Neutrophil (primary cell): ENCODE results near the gene RGPD4.
"Not testable (repeated sequence)": the region's sequence is repeated elsewhere in the genome, so short reads cannot be mapped to it uniquely, and the experiment has no call there.

Experiments used
- H3K27ac ChIP-seq: fragments of 200-600 bp; sonication (generic); 2 replicates; pipeline ENCODE4 v1.5.1; 2016; ENCODE audit warnings: mild to moderate bottlenecking, moderate library complexity
- H3K27me3 ChIP-seq: fragments of 200-600 bp; sonication (generic); 2 replicates; pipeline ENCODE4 v1.6.0; 2016; ENCODE audit warnings: mild to moderate bottlenecking
- H3K36me3 ChIP-seq: fragments of 200-600 bp; sonication (generic); 2 replicates; pipeline ENCODE4 v1.5.1; 2017
- H3K4me1 ChIP-seq, 2 experiments: fragments of 200-600 bp in 1 of 2; sonication (generic) in 1 of 2; 1 replicate in 1 of 2; 2 replicates in 1 of 2; pipeline versions ENCODE4 v1.5.1 to v1.6.1; 2013 to 2016; ENCODE audit warnings: low read depth in 1 of 2, low read length in 1 of 2, mild to moderate bottlenecking in 1 of 2, moderate library complexity in 1 of 2; ENCODE audit not compliant: control insufficient read depth in 1 of 2, insufficient read depth in 1 of 2
- H3K4me3 ChIP-seq, 2 experiments: fragments of 200-600 bp in 1 of 2; sonication (generic) in 1 of 2; 1 replicate in 1 of 2; 2 replicates in 1 of 2; pipeline ENCODE4 v1.5.1; 2013 to 2016; ENCODE audit warnings: low read depth in 1 of 2, low read length in 1 of 2, mild to moderate bottlenecking in 1 of 2, moderate library complexity in 1 of 2
- H3K9me3 ChIP-seq: fragments of 200-600 bp; sonication (generic); 2 replicates; pipeline ENCODE4 v1.5.1; 2016
- TF ChIP-seq, protein P1 (sequence below): fragments of 200-600 bp; sonication (generic); IDR thresholded peaks from 2 replicates; pipeline ENCODE4 v1.5.1; 2016; ENCODE audit warnings: antibody characterized with exemption

Gene RGPD4

DNA sequence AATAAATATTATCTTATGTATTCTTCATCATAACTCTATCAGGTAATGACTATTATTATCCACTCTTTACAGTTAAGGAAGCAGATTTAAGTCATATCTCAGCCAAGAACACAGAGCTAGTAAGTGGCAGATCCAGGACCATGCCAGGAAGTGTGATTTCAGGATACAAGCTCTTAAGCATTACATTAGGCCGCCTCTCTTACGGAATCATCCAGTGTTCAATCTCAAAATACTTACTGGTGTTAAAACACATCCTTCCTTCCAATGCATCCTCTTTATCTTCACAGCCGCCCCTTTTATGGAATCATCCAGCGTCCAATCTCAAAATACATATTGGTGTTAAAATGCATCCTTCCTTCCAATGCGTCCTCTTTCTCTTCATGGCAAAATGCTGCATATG is 14.7 kb upstream of the RGPD4 start:
- Histone ChIP-seq H3K27ac (no peak overlapping the region), H3K9me3 (no peaks in the 10 kb centered on the region), H3K4me3 (no peak overlapping the region), H3K4me1 (peaks cover 0 to 11% of the 10 kb centered on the region in 2 experiments), H3K36me3 (no peaks in the 10 kb centered on the region), H3K27me3 (no peaks in the 10 kb centered on the region)
- TF ChIP-seq, protein P1, sequence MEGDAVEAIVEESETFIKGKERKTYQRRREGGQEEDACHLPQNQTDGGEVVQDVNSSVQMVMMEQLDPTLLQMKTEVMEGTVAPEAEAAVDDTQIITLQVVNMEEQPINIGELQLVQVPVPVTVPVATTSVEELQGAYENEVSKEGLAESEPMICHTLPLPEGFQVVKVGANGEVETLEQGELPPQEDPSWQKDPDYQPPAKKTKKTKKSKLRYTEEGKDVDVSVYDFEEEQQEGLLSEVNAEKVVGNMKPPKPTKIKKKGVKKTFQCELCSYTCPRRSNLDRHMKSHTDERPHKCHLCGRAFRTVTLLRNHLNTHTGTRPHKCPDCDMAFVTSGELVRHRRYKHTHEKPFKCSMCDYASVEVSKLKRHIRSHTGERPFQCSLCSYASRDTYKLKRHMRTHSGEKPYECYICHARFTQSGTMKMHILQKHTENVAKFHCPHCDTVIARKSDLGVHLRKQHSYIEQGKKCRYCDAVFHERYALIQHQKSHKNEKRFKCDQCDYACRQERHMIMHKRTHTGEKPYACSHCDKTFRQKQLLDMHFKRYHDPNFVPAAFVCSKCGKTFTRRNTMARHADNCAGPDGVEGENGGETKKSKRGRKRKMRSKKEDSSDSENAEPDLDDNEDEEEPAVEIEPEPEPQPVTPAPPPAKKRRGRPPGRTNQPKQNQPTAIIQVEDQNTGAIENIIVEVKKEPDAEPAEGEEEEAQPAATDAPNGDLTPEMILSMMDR, result no peak

DNA sequence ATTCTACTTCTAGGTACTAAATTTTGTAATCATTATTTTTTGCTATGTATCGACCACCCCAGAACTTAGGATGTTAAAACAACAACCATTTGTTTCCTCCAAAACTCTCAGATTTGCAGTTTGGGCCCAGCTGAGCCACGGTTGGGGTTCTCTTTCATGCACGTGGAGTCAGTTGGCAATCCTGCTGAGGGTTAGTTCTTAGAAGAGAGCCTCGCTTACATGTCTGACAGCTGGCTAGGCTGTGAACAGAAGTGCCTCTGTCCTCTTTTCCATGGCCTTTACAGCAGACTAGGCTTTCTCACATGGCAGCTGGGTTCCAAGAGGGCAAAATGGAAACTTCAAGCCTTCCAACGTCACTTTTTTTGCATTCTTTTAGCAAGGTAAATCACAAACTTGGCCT is 9.3 kb upstream of the RGPD4 start:
- Histone ChIP-seq H3K27me3 (no peaks in the 10 kb centered on the region), H3K36me3 (no peaks in the 10 kb centered on the region), H3K9me3 (no peaks in the 10 kb centered on the region), H3K27ac (no peak overlapping the region), H3K4me1 (no peaks in the 10 kb centered on the region), H3K4me3 (no peak overlapping the region)
- TF ChIP-seq, protein P1, result no peak

DNA sequence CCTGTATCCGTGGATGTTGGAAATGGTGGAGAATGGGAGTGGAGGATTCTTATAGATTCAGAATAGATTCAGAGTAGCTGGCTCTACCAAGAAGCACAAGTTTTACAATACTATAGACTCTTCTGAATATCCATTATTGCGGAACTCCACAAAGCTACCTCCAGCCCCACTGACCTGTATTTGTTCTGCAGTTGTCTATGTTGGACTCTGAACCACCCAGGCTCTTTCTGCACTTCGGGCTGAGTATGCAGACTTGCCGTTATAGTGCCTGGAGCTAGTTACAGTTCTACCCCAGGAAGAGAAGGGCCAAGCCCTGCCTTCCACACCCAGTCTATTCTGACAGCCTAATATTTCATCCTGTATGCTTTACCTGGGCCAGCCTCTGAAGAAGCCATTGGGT is 4.4 kb upstream of the RGPD4 start:
- TF ChIP-seq, protein P1, result no peak
- Histone ChIP-seq H3K27me3 (no peaks in the 10 kb centered on the region), H3K36me3 (no peaks in the 10 kb centered on the region), H3K27ac (no peak overlapping the region), H3K4me3 (no peak overlapping the region), H3K4me1 (no peaks in the 10 kb centered on the region), H3K9me3 (no peaks in the 10 kb centered on the region)

DNA sequence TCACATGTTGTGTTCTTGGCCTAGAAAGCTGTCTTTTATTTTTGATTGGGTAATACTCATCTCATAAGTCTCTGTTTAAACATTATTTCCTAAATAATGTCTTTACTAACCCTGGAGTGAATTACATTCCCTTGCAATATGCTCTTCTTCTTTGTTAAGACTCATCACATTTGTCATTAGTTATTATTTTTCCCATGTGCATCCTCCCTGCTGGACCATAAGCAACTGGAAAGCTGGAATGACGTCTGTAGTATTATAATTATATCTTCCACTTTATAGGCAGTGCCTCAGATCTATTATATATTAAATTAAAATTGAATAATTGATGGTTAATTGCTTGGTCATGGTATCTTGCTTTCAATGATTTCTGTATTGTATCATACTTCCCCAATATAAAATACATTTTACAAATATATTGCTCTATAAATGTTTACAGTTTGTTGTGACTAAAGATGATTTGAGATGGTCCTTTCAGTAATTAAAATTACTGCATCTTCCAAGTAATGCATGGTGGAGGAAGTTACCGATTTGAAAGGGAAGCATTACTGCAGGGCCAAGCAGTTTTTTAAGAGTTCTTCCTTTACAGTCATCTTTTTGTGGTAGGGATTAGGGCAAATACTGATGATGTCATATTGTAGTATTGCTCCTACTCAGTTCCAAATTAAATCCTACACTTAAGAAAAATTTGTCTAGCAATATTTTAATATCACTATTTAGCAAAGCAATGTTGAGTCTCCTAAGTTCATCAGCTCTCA is 2.1 kb upstream of the RGPD4 start:
- Histone ChIP-seq H3K27ac (no peak overlapping the region), H3K9me3 (no peaks in the 10 kb centered on the region), H3K4me1 (no peaks in the 10 kb centered on the region), H3K27me3 (no peaks in the 10 kb centered on the region), H3K36me3 (no peaks in the 10 kb centered on the region), H3K4me3 (no peak overlapping the region)
- TF ChIP-seq, protein P1, result no peak

DNA sequence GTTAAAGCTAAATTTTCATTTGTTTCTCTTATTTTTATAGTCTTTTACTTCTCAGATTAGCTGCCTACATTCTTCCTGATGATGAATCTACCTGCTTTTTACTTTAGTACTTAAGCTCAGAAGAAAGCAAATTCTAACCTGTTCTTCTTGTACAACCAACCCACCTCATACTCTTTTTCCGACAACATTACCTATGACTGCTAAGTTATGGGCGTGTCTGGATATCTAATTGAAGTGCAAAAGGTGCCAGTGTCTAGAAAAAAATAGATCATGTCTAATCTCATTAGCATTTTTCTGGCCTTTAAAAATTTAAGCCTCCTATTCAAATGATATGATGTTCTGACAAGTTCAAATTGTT is 1.5 kb upstream of the RGPD4 start:
- Histone ChIP-seq H3K27ac (no peak overlapping the region), H3K27me3 (no peaks in the 10 kb centered on the region), H3K4me1 (no peaks in the 10 kb centered on the region), H3K36me3 (no peaks in the 10 kb centered on the region), H3K9me3 (no peaks in the 10 kb centered on the region), H3K4me3 (no peak overlapping the region)
- TF ChIP-seq, protein P1, result no peak

DNA sequence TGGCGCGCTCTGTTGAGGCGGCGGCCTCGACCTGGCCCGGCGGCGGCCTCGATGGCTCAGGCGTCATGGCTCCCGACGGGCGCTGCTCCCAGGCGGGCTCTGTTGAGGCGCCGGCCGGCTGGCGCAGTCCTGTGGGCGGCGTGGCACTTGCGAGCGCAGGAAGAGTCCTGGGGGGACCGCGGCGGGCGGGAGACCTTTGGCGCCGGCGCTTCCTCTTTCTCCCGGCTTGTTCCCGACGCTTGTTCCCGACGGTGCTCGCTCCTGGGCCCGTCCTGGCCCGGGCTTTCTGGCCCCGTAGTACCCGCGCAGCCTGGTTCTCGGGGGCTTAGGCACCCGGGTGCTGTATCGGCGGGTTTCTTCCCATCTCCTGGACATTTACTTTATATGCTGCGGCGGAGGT is 2.8 kb downstream of the RGPD4 start:
- not testable (repeated sequence) for H3K27ac ChIP-seq, H3K9me3 ChIP-seq, H3K4me3 ChIP-seq

DNA sequence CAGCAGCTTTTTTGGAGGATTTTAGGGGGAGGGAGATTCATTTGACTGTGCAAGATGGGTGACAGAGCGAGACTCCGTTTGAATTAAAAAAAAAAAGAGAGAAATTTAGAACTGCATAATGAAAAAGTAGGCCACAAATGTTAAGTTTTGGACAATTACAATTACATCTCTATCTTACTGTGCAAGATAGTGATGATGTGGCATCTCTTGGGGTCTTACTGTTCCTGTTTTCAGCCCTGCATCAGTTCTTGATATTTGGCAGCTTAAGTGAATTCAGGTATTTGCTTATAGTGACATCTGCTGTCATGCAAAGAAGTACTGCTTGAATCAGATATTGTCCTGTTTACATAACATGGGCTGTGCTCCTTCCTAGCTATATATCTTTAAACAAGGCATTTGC is 6.5 kb downstream of the RGPD4 start:
- not testable (repeated sequence) for H3K4me1 ChIP-seq, H3K27me3 ChIP-seq, H3K4me3 ChIP-seq, H3K27ac ChIP-seq, H3K9me3 ChIP-seq, H3K36me3 ChIP-seq

More for the DNA sequence above, 2.8 kb downstream of the RGPD4 start:
- H3K4me1 ChIP-seq, H3K27me3 ChIP-seq, H3K36me3 ChIP-seq: not testable (repeated sequence)

DNA sequence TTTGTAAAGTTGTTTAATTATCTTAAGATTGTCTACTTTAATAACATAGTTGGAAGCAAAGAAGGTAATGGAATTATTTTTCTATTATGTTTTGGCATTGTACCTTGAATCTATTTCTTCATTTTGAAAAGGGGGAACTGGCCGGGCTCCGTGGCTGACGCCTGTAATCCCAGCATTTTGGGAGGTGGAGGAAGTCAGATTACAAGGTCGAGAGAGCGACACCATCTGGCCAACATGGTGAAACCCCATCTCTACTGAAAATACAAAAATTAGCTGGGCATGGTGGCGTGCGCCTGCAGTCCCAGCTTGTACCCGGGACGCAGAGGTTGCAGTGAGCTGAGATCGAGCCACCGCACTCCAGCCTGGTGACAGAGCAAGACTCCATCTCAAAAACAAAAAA is 6.9 kb downstream of the RGPD4 start:
- H3K4me1 ChIP-seq, H3K27me3 ChIP-seq, H3K4me3 ChIP-seq, H3K9me3 ChIP-seq, H3K36me3 ChIP-seq, H3K27ac ChIP-seq: not testable (repeated sequence)

DNA sequence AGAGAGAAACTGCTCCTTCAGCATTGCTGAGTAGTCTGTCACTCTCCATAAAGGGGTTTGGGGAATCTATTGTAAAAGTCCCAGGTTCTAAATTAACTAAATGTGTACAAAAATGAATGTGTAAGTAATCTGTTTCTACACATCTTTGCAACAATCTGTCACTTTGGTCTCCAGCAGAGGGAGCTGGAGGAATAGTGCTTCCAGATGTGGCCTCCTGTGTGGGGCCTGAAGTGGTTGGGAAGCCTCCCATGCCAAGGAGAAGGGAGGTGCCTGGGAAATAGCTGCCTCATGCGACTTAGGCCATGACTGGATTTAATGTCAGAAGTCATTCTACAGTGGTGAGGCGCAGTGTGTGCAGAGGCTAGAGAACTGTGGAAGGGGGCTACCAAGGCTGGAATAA is 89.4 kb downstream of the RGPD4 start:
- not testable (repeated sequence) for H3K36me3 ChIP-seq, H3K27ac ChIP-seq, H3K27me3 ChIP-seq, H3K4me3 ChIP-seq, H3K4me1 ChIP-seq, H3K9me3 ChIP-seq
